IPS-11a (cell line): ENCODE data around the gene CAMTA1.

Experiments used
- H3K4me3 ChIP-seq: one replicate; pipeline ENCODE4 v1.5.1; 2013; ENCODE audit warnings: low read depth, low read length, control low read depth

Gene CAMTA1

DNA sequence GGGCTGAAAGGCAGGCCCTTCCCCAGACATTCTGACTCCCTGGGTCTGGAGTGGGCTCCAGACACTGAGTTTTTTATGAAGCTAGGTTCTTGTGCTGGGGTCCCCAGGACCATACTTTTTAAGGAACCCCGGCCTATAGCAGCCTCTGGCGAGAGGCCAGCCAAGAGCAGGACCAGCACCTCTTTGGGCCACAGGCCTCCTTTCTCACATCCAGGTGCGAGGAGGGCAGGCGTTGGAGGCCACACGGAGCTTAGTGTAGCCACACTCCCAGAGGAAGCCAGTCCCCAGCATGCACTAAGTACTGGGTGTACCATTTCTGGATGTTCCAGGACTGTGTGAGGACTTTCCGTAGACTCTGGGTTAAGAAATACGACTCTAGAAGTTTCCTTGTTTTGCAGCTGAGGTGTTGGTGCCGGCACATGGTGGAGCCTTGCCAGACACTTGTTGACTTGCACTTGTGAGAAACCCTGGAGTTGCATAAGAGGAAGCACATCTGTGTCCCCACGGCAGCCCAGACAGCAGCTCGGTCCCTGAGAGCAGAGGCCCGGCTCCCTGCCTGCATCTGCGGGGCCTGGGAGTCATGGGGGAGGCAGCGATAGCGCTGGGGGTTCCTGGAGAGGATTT, 863.6 kb downstream of the CAMTA1 start:
- H3K4me3 ChIP-seq: no peak overlapping the region

DNA sequence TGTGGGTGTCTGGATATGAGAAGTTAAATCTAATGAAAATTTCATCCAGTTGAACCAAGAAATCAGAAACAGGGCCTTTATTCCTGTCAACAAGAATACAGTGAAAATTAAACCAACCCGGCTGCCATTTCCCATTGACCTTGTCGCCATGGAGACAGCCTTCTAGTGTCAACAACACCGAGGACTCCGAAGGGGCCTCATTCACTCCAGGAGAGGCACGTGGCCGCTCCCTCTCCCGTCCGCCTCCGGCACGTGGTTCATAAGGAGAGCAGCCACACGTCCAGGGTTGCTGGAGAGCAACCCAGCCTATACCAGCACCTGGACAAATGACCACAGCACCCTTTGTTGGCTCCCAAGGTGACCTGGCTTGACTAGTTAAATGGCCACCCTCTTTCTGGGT, 865.5 kb downstream of the CAMTA1 start:
- no peak overlapping the region for H3K4me3 ChIP-seq

DNA sequence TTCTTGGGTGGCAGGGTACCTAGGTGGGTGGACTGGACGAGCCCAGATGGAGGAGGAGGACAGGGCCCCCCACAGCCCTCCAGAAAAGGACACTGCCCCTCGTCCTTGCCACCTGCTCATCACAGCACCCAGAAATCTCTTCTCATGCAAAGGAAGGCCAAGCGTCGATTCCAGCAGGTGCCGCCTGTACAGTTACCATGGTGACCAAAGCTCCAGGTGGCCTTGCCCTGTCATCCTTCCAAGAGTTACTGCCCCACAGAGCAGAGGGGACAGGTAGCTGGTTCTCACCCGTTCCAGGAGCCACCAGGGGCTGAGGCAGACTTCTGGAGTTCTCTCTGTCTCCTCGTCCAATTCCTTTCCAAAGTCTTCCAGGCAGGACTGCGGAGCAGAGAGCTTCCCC, 865.9 kb downstream of the CAMTA1 start:
- H3K4me3 ChIP-seq: no peak overlapping the region

GRCh38 chr1:7652061-7652460, 866.8 kb downstream of the CAMTA1 start:
- no peak overlapping the region for H3K4me3 ChIP-seq

DNA sequence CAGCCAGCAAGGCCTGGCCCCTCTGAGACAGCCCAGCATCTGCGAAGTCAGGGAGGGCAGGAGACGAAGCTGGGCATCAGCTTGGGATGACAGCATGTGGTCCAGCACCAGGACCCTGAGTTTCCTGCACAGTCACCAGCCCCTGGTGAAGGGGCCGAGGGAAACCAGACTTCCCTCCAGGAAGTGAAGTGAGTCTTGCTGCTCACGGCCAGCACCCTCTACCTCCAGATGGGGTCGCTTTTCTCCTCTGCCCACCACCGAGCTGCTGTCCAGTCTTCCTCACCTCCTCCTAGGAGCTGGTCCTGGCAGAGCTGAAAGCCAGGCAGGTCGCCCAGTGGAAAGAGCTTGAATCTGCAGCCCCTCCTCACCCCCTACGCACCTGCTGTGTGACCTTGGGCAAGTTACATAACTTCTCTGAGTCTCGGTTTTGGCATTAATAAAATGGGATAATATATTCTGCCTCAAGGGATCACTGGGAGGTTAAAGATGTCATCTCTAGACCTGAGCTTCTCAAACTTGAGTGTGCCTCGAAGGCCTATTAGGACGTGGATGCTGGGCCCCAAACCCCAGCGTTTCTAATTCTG, 867.4 kb downstream of the CAMTA1 start:
- H3K4me3 ChIP-seq: no peak overlapping the region

GRCh38 chr1:7654725-7655124, 869.5 kb downstream of the CAMTA1 start:
- H3K4me3 ChIP-seq: no peak overlapping the region

DNA sequence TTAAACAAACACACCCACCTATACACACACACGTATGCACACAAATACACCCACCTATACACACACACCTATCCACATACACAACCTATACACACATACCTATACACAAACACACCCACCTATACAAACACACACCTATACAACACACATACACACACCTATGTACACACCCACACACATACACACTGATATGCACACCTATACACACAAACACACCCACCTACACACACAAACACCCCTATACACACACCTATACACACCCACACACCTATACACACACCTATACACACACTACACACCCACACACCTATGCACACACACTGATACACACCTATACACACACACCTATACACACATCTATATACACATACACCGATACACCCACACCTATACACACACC, 870.1 kb downstream of the CAMTA1 start:
- no peak overlapping the region for H3K4me3 ChIP-seq

- H3K4me3 ChIP-seq: no peak overlapping the region
Observed at GRCh38 chr1:7656557-7657215, 871.4 kb downstream of the CAMTA1 start.

GRCh38 chr1:7657287-7658016, 872.2 kb downstream of the CAMTA1 start:
- H3K4me3 ChIP-seq: no peak overlapping the region

DNA sequence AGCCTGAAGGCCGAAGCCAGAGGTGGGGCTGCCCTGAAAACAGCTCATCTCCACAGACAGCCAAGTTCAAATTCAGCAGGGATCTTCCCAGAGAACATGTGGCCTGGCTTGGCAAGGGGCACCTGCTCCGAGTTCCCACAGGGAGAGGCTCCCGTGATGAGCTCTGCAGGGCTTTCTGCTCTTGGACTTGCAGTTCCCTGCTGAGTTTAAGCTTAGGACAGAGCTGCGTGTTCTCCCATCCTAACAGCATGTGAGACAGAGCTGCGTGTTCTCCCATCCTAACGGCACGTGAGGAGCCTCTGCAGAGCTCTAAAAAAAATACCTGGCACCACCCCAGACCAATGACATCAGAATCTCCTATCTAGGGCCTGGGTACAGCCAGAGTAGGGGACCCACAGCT, 872.8 kb downstream of the CAMTA1 start:
- no peak overlapping the region for H3K4me3 ChIP-seq

DNA sequence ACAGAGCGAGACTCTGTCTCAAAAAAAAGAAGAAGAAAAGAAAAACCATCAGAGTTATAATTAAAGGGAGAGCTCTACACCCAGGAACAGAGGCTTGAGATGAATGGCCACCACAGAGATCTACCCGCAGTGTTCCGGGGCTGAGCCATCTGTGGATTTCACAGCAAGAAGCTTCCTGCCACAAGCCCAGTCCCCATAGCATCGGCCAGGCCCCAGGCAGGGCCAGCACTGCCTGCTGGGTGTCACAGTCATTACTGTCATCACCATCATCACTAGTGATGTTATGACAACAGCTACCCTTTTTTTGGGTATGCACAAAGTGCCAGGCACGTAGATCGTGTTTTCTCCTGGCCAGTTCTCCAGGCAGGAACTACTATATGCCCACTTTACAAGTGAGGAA, 874.3 kb downstream of the CAMTA1 start:
- H3K4me3 ChIP-seq: no peak overlapping the region

DNA sequence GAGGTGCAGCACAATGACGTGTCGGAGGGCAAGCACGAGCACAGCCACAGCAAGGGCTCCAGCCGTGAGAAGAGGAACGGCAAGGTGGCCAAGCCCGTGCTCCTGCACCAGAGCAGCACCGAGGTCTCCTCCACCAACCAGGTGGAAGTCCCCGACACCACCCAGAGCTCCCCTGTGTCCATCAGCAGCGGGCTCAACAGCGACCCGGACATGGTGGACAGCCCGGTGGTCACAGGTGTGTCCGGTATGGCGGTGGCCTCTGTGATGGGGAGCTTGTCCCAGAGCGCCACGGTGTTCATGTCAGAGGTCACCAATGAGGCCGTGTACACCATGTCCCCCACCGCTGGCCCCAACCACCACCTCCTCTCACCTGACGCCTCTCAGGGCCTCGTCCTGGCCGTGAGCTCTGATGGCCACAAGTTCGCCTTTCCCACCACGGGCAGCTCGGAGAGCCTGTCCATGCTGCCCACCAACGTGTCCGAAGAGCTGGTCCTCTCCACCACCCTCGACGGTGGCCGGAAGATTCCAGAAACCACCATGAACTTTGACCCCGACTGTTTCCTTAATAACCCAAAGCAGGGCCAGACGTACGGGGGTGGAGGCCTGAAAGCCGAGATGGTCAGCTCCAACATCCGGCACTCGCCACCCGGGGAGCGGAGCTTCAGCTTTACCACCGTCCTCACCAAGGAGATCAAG, 878.3 kb downstream of the CAMTA1 start:
- H3K4me3 ChIP-seq: no peak overlapping the region

DNA sequence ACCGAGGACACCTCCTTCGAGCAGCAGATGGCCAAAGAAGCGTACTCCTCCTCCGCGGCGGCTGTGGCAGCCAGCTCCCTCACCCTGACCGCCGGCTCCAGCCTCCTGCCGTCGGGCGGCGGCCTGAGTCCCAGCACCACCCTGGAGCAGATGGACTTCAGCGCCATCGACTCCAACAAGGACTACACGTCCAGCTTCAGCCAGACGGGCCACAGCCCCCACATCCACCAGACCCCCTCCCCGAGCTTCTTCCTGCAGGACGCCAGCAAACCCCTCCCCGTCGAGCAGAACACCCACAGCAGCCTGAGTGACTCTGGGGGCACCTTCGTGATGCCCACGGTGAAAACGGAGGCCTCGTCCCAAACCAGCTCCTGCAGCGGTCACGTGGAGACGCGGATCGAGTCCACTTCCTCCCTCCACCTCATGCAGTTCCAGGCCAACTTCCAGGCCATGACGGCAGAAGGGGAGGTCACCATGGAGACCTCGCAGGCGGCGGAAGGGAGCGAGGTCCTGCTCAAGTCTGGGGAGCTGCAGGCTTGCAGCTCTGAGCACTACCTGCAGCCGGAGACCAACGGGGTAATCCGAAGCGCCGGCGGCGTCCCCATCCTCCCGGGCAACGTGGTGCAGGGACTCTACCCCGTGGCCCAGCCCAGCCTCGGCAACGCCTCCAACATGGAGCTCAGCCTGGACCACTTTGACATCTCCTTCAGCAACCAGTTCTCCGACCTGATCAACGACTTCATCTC, 879.1 kb downstream of the CAMTA1 start:
- H3K4me3 ChIP-seq: no peak overlapping the region

GRCh38 chr1:7664893-7665250, 879.6 kb downstream of the CAMTA1 start:
- H3K4me3 ChIP-seq: no peak overlapping the region

DNA sequence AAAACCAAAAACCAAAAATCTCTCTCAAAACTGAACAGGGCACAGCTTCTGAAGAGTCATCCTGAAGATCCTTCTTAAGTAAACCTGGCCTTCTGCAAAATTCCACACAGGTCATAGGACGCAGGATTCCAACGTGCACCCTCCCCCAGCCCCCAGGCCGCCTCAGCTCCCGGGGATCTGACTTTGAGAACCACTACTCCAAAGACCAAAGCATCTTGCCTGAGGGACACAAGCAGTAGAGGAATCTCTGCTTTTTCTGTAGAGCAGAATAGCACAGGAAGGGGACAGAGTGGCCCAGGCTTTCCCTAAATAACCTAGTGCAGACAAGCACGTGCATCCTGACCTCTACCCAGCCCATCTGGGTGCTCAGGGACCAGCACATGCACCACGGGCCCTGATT, 881.0 kb downstream of the CAMTA1 start:
- H3K4me3 ChIP-seq: no peak overlapping the region

DNA sequence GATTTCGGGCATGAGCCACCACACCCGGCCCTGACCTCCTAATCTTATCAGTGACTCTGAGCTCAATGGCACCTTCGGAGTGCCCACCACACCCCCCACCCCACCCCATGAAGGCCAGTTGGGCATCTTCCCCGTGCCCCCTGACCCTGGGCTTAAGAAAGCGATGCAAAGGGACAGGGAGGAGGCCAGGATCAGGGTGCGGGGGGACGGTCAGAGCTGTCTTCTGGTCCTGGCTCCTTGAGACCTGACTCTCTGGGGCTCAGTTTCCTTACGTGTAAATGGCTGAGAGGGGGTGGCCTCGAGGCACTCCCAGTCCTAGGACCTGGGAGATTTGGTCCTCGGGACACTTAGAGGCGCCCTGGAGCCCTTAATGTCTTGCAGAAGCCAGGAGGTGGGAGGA, 881.9 kb downstream of the CAMTA1 start:
- no peak overlapping the region for H3K4me3 ChIP-seq

- H3K4me3 ChIP-seq: no peak overlapping the region
Observed at GRCh38 chr1:7667625-7668218, 882.5 kb downstream of the CAMTA1 start.

- H3K4me3 ChIP-seq: no peak overlapping the region
Observed at GRCh38 chr1:7669559-7670311, 884.5 kb downstream of the CAMTA1 start.

- no peak overlapping the region for H3K4me3 ChIP-seq
Observed at GRCh38 chr1:7670334-7671145, 885.3 kb downstream of the CAMTA1 start.
